Skeletal muscle tissue (tissue), 4 donors: Measurements from ENCODE around the gene PRDM11. TPM values are rescaled to one million over a fixed set of nuclear protein-coding genes. Genes with fewer than 3 reads are reported as not detected.
"Not testable (repeated sequence)": the region's sequence is repeated elsewhere in the genome, so short reads cannot be mapped to it uniquely, and the experiment has no call there.

Source experiments
- H3K27ac ChIP-seq: one replicate; pipeline ENCODE4 v1.7.0; 2013; ENCODE audit warnings: mild to moderate bottlenecking, low read depth, low read length, inconsistent platforms
- H3K27me3 ChIP-seq, 3 donors: one replicate each; pipeline ENCODE4 v1.7.0; 2013; ENCODE audit warnings: low read length in 3 of 3; ENCODE audit not compliant: control insufficient read depth in 3 of 3, insufficient read depth in 3 of 3
- H3K36me3 ChIP-seq, 3 donors: one replicate each; pipeline ENCODE4 v1.7.0; 2013; ENCODE audit warnings: low read length in 3 of 3; ENCODE audit not compliant: control insufficient read depth in 3 of 3, insufficient read depth in 3 of 3
- H3K4me1 ChIP-seq, 3 donors: one replicate each; pipeline ENCODE4 v1.7.0; 2013; ENCODE audit warnings: low read length in 3 of 3, mild to moderate bottlenecking in 3 of 3; ENCODE audit not compliant: control insufficient read depth in 3 of 3, insufficient read depth in 3 of 3
- H3K4me3 ChIP-seq, 3 donors: one replicate each; pipeline ENCODE4 v1.7.0; 2013; ENCODE audit warnings: low read length in 3 of 3
- H3K9ac ChIP-seq, 3 donors: one replicate each; pipeline ENCODE4 v1.7.0; 2013; ENCODE audit warnings: low read length in 3 of 3, mild to moderate bottlenecking in 3 of 3, moderate library complexity in 2 of 3, low read depth in 1 of 3
- H3K9me3 ChIP-seq, 3 donors: one replicate each; pipeline ENCODE4 v1.7.0; 2013; ENCODE audit warnings: low read length in 3 of 3; ENCODE audit not compliant: control insufficient read depth in 3 of 3
- total RNA-seq: library from RNA; depleted of rRNA; stranded (reverse); fragments of >200 nt; gene quantifications from one replicate; pipeline ENCODE4 v1.2.3, GENCODE V29; 2014
- donor health status: Osteomylitis.

PRDM11 gene
- total RNA-seq, 1 donor from 2014 or later = 9.4 TPM

- Histone ChIP-seq H3K9me3 (peaks cover 0 to 3% (median 0%) of the 10 kb centered on the region in 3 donors), H3K4me3 (no peak overlapping the region), H3K4me1 (no peaks in the 10 kb centered on the region), H3K9ac (no peak overlapping the region), H3K36me3 (no peaks in the 10 kb centered on the region), H3K27ac (no peak overlapping the region), H3K27me3 (peaks cover 0 to 19% (median 12%) of the 10 kb centered on the region in 3 donors)
Measured at GRCh38 chr11:45238724-45239123, 92.3 kb downstream of the PRDM11 start.

- Histone ChIP-seq H3K27me3 (peaks cover 0 to 19% (median 12%) of the 10 kb centered on the region in 3 donors), H3K4me1 (no peaks in the 10 kb centered on the region)
Measured at GRCh38 chr11:45239733-45240132, 93.3 kb downstream of the PRDM11 start.

GRCh38 chr11:45243967-45244366, 97.5 kb downstream of the PRDM11 start:
- Histone ChIP-seq H3K27me3 (no peaks in the 10 kb centered on the region), H3K9ac (no peak overlapping the region), H3K27ac (no peak overlapping the region), H3K4me1 (peaks cover 3 to 10% (median 7%) of the 10 kb centered on the region in 3 donors), H3K36me3 (no peaks in the 10 kb centered on the region), H3K4me3 (no peak overlapping the region), H3K9me3 (peaks cover 0 to 3% (median 0%) of the 10 kb centered on the region in 3 donors)

More at GRCh38 chr11:45239733-45240132, 93.3 kb downstream of the PRDM11 start:
- Histone ChIP-seq H3K36me3 (no peaks in the 10 kb centered on the region), H3K27ac (no peak overlapping the region), H3K9me3 (peaks cover 0 to 3% (median 0%) of the 10 kb centered on the region in 3 donors), H3K4me3 (no peak overlapping the region), H3K9ac (no peak overlapping the region)

GRCh38 chr11:45245218-45246045, 99.0 kb downstream of the PRDM11 start:
- Histone ChIP-seq H3K4me3 (no peak overlapping the region), H3K4me1 (peaks cover 3 to 10% (median 7%) of the 10 kb centered on the region in 3 donors), H3K36me3 (no peaks in the 10 kb centered on the region), H3K9me3 (no peaks in the 10 kb centered on the region), H3K27ac (no peak overlapping the region), H3K27me3 (no peaks in the 10 kb centered on the region), H3K9ac (peak overlapping the region in 1 of 3 donors; percentile 16)

GRCh38 chr11:45246241-45246640, 99.8 kb downstream of the PRDM11 start:
- no peaks in the 10 kb centered on the region for H3K36me3 ChIP-seq
- no peak overlapping the region for H3K9ac ChIP-seq
- no peaks in the 10 kb centered on the region for H3K27me3 ChIP-seq
- H3K4me3 ChIP-seq = no peak overlapping the region
- peaks cover 3 to 10% (median 7%) of the 10 kb centered on the region in 3 donors for H3K4me1 ChIP-seq
- H3K27ac ChIP-seq = no peak overlapping the region
- H3K9me3 ChIP-seq = no peaks in the 10 kb centered on the region

GRCh38 chr11:45247433-45247832, 101.0 kb downstream of the PRDM11 start:
- H3K4me3 ChIP-seq = no peak overlapping the region
- H3K9me3 ChIP-seq = no peaks in the 10 kb centered on the region
- no peaks in the 10 kb centered on the region for H3K36me3 ChIP-seq
- H3K9ac ChIP-seq = no peak overlapping the region
- H3K4me1 ChIP-seq = peaks cover 3 to 10% (median 10%) of the 10 kb centered on the region in 3 donors
- peaks cover 0 to 4% (median 0%) of the 10 kb centered on the region in 3 donors for H3K27me3 ChIP-seq
- H3K27ac ChIP-seq = no peak overlapping the region

- H3K27ac ChIP-seq = no peak overlapping the region
- peaks cover 3 to 13% (median 12%) of the 10 kb centered on the region in 3 donors for H3K4me1 ChIP-seq
- H3K9me3 ChIP-seq = no peaks in the 10 kb centered on the region
- H3K36me3 ChIP-seq = no peaks in the 10 kb centered on the region
- peaks cover 0 to 8% (median 5%) of the 10 kb centered on the region in 3 donors for H3K27me3 ChIP-seq
- no peak overlapping the region for H3K4me3 ChIP-seq
- H3K9ac ChIP-seq = no peak overlapping the region
Measured at GRCh38 chr11:45248501-45249011, 102.1 kb downstream of the PRDM11 start.

- not testable (repeated sequence) for H3K9ac ChIP-seq, H3K9me3 ChIP-seq, H3K27ac ChIP-seq, H3K27me3 ChIP-seq, H3K36me3 ChIP-seq, H3K4me3 ChIP-seq
- H3K4me1 ChIP-seq = peaks cover 3 to 13% (median 12%) of the 10 kb centered on the region in 3 donors
Measured at GRCh38 chr11:45249372-45249771, 102.9 kb downstream of the PRDM11 start.

GRCh38 chr11:45250035-45250718, 103.7 kb downstream of the PRDM11 start:
- Histone ChIP-seq H3K9ac (no peak overlapping the region), H3K27ac (no peak overlapping the region), H3K27me3 (peaks cover 0 to 9% (median 8%) of the 10 kb centered on the region in 3 donors), H3K9me3 (no peaks in the 10 kb centered on the region), H3K36me3 (no peaks in the 10 kb centered on the region), H3K4me3 (no peak overlapping the region), H3K4me1 (peaks cover 3 to 12% (median 10%) of the 10 kb centered on the region in 3 donors)
